Psoas muscle (tissue), 8 donors: ENCODE measurements around the gene OR10A2. TPM values are rescaled to one million over a fixed set of nuclear protein-coding genes. Genes with fewer than 3 reads are reported as not detected.

Experiments
- ATAC-seq, 4 donors: fragments of 200-7000 bp; cut with Tn5 transposase; one replicate each; pipeline ENCODE4 v1.9.1; 2020; ENCODE audit warnings: moderate library complexity in 3 of 4, mild to moderate bottlenecking in 2 of 4
- DNase-seq, 2 donors: peaks; one replicate each; pipeline ENCODE4 v3.0.0-alpha.2; 2020
- H3K27ac ChIP-seq: fragments of 200-600 bp; one replicate; pipeline ENCODE4 v1.8.0; 2022
- H3K27me3 ChIP-seq, 3 donors: fragments of 200-600 bp in 1 of 3; one replicate each; pipeline versions ENCODE4 v1.6.1 to v1.8.0; 2013 to 2022; ENCODE audit warnings: low read length in 2 of 3, mild to moderate bottlenecking in 2 of 3, moderate library complexity in 1 of 3; ENCODE audit not compliant: insufficient read depth in 3 of 3
- H3K36me3 ChIP-seq, 2 donors: fragments of 200-600 bp in 1 of 2; one replicate each; pipeline versions ENCODE4 v1.6.1 to v1.8.0; 2013 to 2022; ENCODE audit warnings: low read depth in 1 of 2, mild to moderate bottlenecking in 1 of 2, moderate library complexity in 1 of 2; ENCODE audit not compliant: insufficient read depth in 1 of 2
- H3K4me1 ChIP-seq: fragments of 200-600 bp; one replicate; pipeline ENCODE4 v1.8.0; 2022
- H3K4me3 ChIP-seq: fragments of 200-600 bp; one replicate; pipeline ENCODE4 v1.8.0; 2022; ENCODE audit warnings: mild to moderate bottlenecking
- H3K9me3 ChIP-seq: fragments of 200-600 bp; one replicate; pipeline ENCODE4 v1.8.0; 2022
- CTCF ChIP-seq: fragments of 200-600 bp; IDR thresholded peaks from one replicate; pipeline ENCODE4 v1.8.0; 2022; ENCODE audit warnings: antibody characterized with exemption
- WGBS, 3 donors: extraction: QIAGEN DNeasy Blood & Tissue Kit; methylation state at CpG; one replicate each; pipeline versions ENCODE4 v1.1.6 to v1.1.7; 2013; 5-methylcytosine and 5-hydroxymethylcytosine counted together
- intact Hi-C, 2 donors: fragments of 100-400 bp; cut with DNase I; formaldehyde crosslinking; loops; one replicate each; pipeline versions ENCODE4 v1.11.0 to v1.14.2; 2022
- polyA plus RNA-seq, 3 donors: library from polyadenylated mRNA; stranded (reverse); fragments of 200-250 nt; gene quantifications; one replicate each; pipeline ENCODE4 v1.2.3, GENCODE V29; 2013
- total RNA-seq, 4 donors: library from RNA; stranded (reverse); fragmentation: NEBNext Ultra II Directional in 2 of 4; extraction: Animal tissue kit (Norgen Biotek cat#: 25700) in 2 of 4; gene quantifications; one replicate each; pipeline versions ENCODE4 v1.2.1 to v1.2.4, GENCODE V29; 2021 to 2023
- donor health status: healthy with polysubstance abuse.
- donor health status: DM: no; HTN: no; CAD: no; lungs with moderate emphysema.
- donor health status: Bipolar disorder and iron deficiency.
- donor health status: healthy.
- donor health status: DM: yes; HTN: yes; CAD: no.
- donor health status: DM: no; HTN: no; CAD: no.
- donor health status: DM: no; HTN: no; CAD: no.
- donor health status: DM: yes; HTN: yes; CAD: no.

Gene OR10A2
- total and polyA plus RNA-seq, 7 donors, result not detected

GRCh38 chr11:6920702-6921101 lies 57.8 kb downstream of the OR10A2 start, which contains the start of gene OR2D3:
TSS of gene OR2D3 (plus strand) at chr11:6921002. CDS start at chr11:6921002, 0 bp downstream.
- ATAC-seq (no peak), DNase-seq (no peak)
- H3K36me3 ChIP-seq, result no peaks in the 10 kb centered on the region
- no peak for TF ChIP-seq CTCF
- 93 to 95% (median 95%) methylated on average over 1 of the region's 1 CpG for WGBS, 3 donors
- H3K4me3 ChIP-seq, result no peak within 1 kb of the TSS
- intact Hi-C loops, result no loop called here
- H3K4me1 ChIP-seq, result no peaks in the 10 kb centered on the region
- no peak within 1 kb of the TSS for H3K27ac ChIP-seq
- no peaks in the 10 kb centered on the region for H3K9me3 ChIP-seq
- no peaks in the 10 kb centered on the region for H3K27me3 ChIP-seq

Other genes starting within 250 kb of the OR10A2 start
- 10 to 100 TPM; 28.0 to 50.2 (median 35.8) TPM for gene TPP1, start 243.6 kb upstream of the OR10A2 start, total RNA-seq
- 10 to 100 TPM; 11.8 to 30.0 (median 21.6) TPM for gene TPP1, start 243.6 kb upstream of the OR10A2 start, polyA plus RNA-seq
- 1 to 10 TPM; 3.2 to 7.2 (median 5.4) TPM for gene DCHS1, start 207.2 kb upstream of the OR10A2 start, total RNA-seq
- 1 to 10 TPM in 2 of 3 donors, under 1 TPM in 1; 0.98 to 1.7 (median 1.1) TPM for gene DCHS1, start 207.2 kb upstream of the OR10A2 start, polyA plus RNA-seq
- gene MRPL17, start 179.7 kb upstream of the OR10A2 start, total RNA-seq, result 10 to 100 TPM; 27.2 to 44.8 (median 38.8) TPM
- 10 to 100 TPM; 43.0 to 95.6 (median 47.0) TPM for gene MRPL17, start 179.7 kb upstream of the OR10A2 start, polyA plus RNA-seq
- gene OR2AG2, start 91.1 kb upstream of the OR10A2 start, total RNA-seq, result not detected
- gene OR2AG2, start 91.1 kb upstream of the OR10A2 start, polyA plus RNA-seq, result under 1 TPM in 1 of 3 donors, not detected in 2; 0.01 TPM
- gene OR2AG1, start 80.0 kb upstream of the OR10A2 start, total RNA-seq, result not detected
- gene OR2AG1, start 80.0 kb upstream of the OR10A2 start, polyA plus RNA-seq, result not detected
- not detected for gene OR6A2, start 63.4 kb upstream of the OR10A2 start, total RNA-seq
- not detected for gene OR6A2, start 63.4 kb upstream of the OR10A2 start, polyA plus RNA-seq
- gene OR10A5, start 17.4 kb upstream of the OR10A2 start, total RNA-seq, result not detected
- not detected for gene OR10A5, start 17.4 kb upstream of the OR10A2 start, polyA plus RNA-seq
- gene OR10A4, start 13.6 kb downstream of the OR10A2 start, total RNA-seq, result not detected
- not detected for gene OR10A4, start 13.6 kb downstream of the OR10A2 start, polyA plus RNA-seq
- not detected for gene OR2D2, start 29.4 kb downstream of the OR10A2 start, total RNA-seq
- not detected for gene OR2D2, start 29.4 kb downstream of the OR10A2 start, polyA plus RNA-seq
- gene OR2D3, start 57.9 kb downstream of the OR10A2 start, total RNA-seq, result not detected
- not detected for gene OR2D3, start 57.9 kb downstream of the OR10A2 start, polyA plus RNA-seq
- under 1 TPM; 0.11 to 0.36 (median 0.21) TPM for gene ZNF215, start 63.4 kb downstream of the OR10A2 start, total RNA-seq
- under 1 TPM; 0.07 to 0.35 (median 0.23) TPM for gene ZNF215, start 63.4 kb downstream of the OR10A2 start, polyA plus RNA-seq
- under 1 TPM; 0.30 to 0.97 (median 0.64) TPM for gene ZNF214, start 157.3 kb downstream of the OR10A2 start, total RNA-seq
- under 1 TPM; 0.46 to 0.90 (median 0.75) TPM for gene ZNF214, start 157.3 kb downstream of the OR10A2 start, polyA plus RNA-seq
- gene NLRP14, start 157.4 kb downstream of the OR10A2 start, total RNA-seq, result under 1 TPM in 1 of 4 donors, not detected in 3; 0.06 TPM
- gene NLRP14, start 157.4 kb downstream of the OR10A2 start, polyA plus RNA-seq, result not detected
- gene RBMXL2, start 225.9 kb downstream of the OR10A2 start, total RNA-seq, result not detected
- gene RBMXL2, start 225.9 kb downstream of the OR10A2 start, polyA plus RNA-seq, result not detected